ENCODE results near the gene ZNF577.

- TF ChIP-seq, protein P1, sequence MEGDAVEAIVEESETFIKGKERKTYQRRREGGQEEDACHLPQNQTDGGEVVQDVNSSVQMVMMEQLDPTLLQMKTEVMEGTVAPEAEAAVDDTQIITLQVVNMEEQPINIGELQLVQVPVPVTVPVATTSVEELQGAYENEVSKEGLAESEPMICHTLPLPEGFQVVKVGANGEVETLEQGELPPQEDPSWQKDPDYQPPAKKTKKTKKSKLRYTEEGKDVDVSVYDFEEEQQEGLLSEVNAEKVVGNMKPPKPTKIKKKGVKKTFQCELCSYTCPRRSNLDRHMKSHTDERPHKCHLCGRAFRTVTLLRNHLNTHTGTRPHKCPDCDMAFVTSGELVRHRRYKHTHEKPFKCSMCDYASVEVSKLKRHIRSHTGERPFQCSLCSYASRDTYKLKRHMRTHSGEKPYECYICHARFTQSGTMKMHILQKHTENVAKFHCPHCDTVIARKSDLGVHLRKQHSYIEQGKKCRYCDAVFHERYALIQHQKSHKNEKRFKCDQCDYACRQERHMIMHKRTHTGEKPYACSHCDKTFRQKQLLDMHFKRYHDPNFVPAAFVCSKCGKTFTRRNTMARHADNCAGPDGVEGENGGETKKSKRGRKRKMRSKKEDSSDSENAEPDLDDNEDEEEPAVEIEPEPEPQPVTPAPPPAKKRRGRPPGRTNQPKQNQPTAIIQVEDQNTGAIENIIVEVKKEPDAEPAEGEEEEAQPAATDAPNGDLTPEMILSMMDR (IDR thresholded peaks at IDR 0.05), result no peak
- TF ChIP-seq POLR2A (IDR thresholded peaks at IDR 0.05), result no peak
Measured at GRCh38 chr19:51904331-51905165, 16.8 kb upstream of the ZNF577 start, which contains the start of gene ZNF649.

All from transverse colon (tissue), 3 donors.